Measurements from ENCODE around the gene CDK17. TPM values are rescaled to one million over a fixed set of nuclear protein-coding genes. Genes with fewer than 3 reads are reported as not detected.
A peak's percentile ranks its signal among the peaks of the same experiment; 100 is the strongest.

CDK17 gene
- total RNA-seq, 1 donor: 73.8 TPM

DNA sequence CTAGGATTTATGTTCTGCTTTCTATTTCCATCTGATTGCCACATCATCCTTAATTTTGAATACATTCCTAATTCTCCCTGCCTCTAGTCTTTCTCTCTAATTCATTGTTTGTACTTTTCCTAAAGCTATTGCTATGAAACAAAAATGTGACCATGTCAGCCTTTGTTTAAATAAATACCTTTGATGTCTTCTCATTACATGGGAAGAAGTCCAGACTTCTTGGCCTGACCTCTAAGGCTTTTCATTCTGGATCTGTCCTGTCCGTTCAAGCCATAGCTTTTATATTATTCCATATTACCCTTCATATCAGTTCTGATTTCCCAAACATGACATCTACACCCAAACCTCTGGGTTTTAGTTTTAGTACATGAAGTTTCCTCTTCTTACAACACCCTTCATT is 91.4 kb downstream of the CDK17 start:
- peak; percentile 44 for DNase-seq (ENCODE audit: low read depth)
- no peak overlapping the region for H3K4me3 ChIP-seq (ENCODE audit: low read depth, low read length)
- TF ChIP-seq, protein P1, sequence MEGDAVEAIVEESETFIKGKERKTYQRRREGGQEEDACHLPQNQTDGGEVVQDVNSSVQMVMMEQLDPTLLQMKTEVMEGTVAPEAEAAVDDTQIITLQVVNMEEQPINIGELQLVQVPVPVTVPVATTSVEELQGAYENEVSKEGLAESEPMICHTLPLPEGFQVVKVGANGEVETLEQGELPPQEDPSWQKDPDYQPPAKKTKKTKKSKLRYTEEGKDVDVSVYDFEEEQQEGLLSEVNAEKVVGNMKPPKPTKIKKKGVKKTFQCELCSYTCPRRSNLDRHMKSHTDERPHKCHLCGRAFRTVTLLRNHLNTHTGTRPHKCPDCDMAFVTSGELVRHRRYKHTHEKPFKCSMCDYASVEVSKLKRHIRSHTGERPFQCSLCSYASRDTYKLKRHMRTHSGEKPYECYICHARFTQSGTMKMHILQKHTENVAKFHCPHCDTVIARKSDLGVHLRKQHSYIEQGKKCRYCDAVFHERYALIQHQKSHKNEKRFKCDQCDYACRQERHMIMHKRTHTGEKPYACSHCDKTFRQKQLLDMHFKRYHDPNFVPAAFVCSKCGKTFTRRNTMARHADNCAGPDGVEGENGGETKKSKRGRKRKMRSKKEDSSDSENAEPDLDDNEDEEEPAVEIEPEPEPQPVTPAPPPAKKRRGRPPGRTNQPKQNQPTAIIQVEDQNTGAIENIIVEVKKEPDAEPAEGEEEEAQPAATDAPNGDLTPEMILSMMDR (IDR thresholded peaks at IDR 0.05; ENCODE audit: insufficient read depth, low read depth, low read length): no peak

DNA sequence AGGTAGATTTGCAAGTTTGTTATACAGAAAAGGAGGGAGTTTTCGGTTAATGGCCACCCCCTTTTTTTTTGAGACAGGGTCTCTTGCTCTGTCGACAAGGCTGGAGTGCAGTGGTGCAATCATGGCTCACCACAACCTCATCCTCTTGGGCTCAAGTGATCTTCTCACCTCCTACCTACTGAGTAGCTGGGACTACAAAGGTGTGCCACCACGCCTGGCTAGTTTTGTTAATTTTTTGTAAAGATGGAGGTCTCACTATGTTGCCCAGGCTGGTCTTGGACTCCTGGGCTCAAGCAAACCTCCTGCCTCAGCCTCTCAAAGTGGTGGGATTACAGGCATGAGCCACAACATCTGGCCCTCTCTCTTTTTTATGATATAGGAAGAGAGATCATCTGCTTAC is 94.6 kb downstream of the CDK17 start:
- no peak for DNase-seq (ENCODE audit: low read depth)
- TF ChIP-seq, protein P1 (IDR thresholded peaks at IDR 0.05; ENCODE audit: insufficient read depth, low read depth, low read length): no peak
- no peak overlapping the region for H3K4me3 ChIP-seq (ENCODE audit: low read depth, low read length)

DNA sequence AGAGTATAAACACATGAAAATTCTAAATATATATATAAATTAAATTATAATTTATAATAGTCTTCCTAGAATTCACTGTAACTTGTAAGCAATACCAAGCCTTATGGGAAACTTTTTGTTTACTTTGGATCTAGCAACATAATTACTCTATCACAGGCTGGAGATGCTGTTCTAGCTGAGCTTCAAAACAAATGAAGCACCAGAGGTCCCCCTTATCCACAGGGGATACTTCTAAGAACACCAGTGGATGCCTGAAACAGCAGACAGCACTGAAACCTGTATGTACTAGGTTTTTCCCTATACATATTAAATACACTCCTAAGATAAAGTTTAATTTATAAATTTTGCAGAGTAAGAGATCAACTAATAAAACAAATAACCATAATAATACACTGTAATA is 96.6 kb downstream of the CDK17 start:
- TF ChIP-seq, protein P1 (IDR thresholded peaks at IDR 0.05; ENCODE audit: insufficient read depth, low read depth, low read length): no peak
- no peak for DNase-seq (ENCODE audit: low read depth)
- no peak overlapping the region for H3K4me3 ChIP-seq (ENCODE audit: low read depth, low read length)

DNA sequence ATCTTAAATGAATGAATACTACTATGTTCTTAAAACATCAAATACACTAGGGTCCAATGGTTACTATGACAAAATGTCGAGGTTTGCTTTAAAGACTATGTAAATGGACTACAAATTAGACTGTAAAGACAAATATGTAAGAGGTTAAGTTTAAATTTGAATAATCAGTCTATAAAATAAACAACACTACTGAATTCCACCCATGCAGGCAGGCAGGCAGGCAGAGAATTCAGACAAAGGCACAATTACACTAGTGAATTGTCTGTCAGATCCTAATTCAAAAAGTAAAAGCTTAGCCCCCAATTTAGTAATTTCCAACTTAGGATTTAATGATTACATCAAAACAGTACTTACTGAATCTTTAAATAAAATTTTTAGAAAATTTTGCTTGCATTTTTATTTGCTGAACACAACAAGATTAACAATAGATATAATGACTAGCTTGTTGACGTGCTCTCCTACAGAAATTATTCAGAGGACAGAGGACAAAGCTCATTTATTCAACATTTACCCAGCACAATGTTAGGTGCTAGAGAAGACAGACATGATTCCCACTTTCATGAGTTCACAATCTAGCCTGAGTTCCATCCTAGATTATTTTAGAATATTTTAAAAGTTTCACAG is 97.4 kb downstream of the CDK17 start:
- H3K4me3 ChIP-seq (ENCODE audit: low read depth, low read length): no peak overlapping the region
- DNase-seq (ENCODE audit: low read depth): no peak
- TF ChIP-seq, protein P1 (IDR thresholded peaks at IDR 0.05; ENCODE audit: insufficient read depth, low read depth, low read length): no peak

DNA sequence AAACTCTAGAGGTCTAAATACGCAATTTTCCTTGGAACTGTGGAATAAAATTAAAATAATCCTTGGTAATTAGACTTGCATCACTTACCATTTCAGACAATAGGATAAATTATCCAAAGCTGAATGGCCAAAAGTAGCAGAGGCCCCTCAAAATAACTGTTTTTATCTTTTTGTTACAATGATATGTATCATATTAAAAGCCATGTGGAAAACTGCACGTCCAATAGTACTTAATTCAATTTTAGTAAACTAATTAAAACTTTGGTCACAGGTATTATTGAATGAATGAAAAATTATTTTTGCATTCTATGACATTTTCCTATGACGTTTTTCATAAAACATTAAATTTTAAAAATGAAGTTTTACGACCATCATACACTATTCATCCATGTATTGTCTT is 98.5 kb downstream of the CDK17 start:
- H3K4me3 ChIP-seq (ENCODE audit: low read depth, low read length): no peak overlapping the region
- TF ChIP-seq, protein P1 (IDR thresholded peaks at IDR 0.05; ENCODE audit: insufficient read depth, low read depth, low read length): no peak
- no peak for DNase-seq (ENCODE audit: low read depth)

DNA sequence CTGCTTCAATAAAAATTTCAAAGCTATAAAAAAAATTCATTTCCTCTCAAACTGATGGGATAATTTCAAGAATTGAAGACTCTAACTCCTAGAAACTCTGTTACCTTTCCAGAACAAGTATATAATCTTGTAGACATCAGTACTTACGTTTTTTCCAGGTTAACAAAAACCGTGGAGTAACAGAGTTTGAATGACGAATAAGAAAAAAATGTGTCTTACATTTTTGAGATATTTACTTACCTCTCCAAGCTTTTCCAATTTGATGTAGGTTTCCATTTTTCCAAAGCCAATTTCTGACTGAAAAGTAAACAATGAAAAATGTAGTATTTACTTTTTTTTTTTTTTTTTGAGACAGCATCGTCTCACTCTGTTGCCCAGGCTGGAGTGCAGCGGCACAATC is 100.2 kb downstream of the CDK17 start:
- no peak for DNase-seq (ENCODE audit: low read depth)
- no peak overlapping the region for H3K4me3 ChIP-seq (ENCODE audit: low read depth, low read length)
- TF ChIP-seq, protein P1 (IDR thresholded peaks at IDR 0.05; ENCODE audit: insufficient read depth, low read depth, low read length): no peak

DNA sequence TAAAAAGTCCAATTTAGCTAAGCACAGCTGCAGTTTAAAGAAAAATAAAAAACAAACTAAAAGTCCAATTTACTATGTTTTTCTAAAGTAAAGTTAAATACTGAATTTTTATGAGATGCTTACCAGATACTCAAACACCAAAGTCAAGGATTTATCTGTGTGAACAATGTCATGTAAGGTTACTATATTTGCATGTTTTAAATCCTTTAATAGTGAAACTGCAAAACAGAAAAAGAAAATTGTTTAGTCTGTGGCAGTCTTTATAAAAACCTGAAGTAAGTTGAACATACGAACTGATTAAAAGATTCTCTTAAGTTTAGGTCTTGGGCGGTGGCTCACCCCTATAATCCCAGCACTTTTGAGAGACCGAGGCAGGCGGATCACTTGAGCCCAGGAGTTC is 102.7 kb downstream of the CDK17 start:
- no peak overlapping the region for H3K4me3 ChIP-seq (ENCODE audit: low read depth, low read length)
- TF ChIP-seq, protein P1 (IDR thresholded peaks at IDR 0.05; ENCODE audit: insufficient read depth, low read depth, low read length): no peak
- DNase-seq (ENCODE audit: low read depth): peak; percentile 28

Data from fibroblast of villous mesenchyme (primary cell).